Measurements from ENCODE around the gene CHID1.

CHID1 gene

DNA sequence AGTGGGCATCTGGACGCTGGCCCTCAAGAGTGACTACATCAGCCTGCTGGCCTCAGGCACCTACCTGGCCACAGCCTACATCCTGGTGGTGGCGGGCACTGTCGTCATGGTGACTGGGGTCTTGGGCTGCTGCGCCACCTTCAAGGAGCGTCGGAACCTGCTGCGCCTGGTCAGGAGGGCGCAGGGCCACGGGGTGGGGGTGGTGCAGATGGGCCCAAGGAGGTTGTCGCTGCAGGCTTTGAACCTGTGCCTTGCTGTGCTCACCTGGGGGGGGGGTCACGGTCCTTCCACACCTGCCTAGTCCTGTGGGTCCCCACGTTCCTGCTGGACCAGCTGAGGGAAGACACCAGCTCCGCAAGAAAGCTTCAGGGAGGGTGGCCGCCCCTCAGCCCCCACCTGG, 74.3 kb downstream of the CHID1 start:
- no peak for DNase-seq (ENCODE audit: low spot score)

DNA sequence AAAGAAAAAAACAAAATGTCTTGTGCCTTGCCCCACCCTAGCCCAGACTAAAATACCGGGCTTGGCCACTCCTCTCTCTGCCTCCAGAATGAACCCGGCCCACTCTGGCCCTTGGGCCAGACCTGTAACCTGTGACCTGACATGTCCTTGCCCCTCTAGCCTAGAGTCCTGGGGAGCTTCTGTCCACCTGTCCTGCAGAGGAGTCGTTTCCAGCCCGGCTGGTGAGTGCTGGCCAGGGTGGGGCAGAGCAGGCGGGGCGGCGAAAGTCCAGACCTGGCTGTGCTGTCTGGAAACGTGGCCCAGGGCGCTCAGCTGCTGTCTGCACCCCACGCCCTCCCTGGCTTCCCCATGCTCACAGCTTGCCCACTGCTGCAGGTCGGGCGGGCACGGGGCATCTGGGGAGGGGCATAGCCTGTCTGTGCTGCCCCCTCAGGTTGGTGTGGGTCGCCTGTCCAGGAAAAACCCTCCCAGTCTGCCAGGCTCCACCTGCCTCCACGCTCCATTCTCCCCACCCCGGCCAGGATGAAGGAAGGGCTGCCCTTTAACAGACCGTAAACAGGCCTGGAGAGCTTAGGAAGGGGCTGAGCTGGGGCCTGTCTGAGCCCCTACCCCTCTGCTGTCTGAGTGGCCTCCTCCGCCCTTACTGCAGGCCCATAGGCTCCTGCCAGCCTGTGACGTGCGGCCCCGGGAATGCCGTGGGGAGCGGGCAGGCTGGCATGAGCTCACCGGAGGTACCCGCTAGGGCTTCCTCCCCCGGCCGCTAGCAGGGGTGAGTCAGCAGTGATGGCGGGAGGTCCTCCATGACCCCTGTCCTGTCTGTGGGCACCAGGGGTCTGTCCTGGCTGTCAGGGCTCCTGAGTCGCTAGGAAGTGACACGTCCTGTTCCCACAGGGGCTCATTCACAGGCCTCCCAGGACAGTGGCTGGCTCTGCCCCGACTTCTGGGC, 76.0 kb downstream of the CHID1 start:
- DNase-seq (ENCODE audit: low spot score): no peak

DNA sequence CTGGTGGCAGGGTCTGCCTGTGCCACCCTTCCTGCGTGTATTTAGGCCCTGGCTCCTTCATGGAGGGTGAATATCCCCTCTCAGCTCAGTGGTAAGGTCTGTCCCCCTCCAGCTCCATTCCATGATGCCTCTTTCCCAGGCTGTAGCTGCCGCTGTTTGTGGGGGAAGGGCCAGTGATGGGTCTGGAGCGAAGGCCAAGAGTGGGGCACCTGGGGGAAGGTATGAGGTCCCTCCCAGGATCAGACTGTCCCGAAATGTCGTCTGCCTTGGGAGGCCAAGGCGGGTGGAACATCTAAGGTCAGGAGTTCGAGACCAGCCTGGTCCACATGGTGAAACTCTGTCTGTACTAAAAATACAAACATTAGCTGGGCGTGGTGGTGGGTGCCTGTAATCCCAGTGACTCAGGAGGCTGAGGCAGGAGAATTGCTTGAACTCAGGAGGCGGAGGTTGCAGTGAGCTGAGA, 76.7 kb downstream of the CHID1 start:
- no peak for DNase-seq (ENCODE audit: low spot score)

DNA sequence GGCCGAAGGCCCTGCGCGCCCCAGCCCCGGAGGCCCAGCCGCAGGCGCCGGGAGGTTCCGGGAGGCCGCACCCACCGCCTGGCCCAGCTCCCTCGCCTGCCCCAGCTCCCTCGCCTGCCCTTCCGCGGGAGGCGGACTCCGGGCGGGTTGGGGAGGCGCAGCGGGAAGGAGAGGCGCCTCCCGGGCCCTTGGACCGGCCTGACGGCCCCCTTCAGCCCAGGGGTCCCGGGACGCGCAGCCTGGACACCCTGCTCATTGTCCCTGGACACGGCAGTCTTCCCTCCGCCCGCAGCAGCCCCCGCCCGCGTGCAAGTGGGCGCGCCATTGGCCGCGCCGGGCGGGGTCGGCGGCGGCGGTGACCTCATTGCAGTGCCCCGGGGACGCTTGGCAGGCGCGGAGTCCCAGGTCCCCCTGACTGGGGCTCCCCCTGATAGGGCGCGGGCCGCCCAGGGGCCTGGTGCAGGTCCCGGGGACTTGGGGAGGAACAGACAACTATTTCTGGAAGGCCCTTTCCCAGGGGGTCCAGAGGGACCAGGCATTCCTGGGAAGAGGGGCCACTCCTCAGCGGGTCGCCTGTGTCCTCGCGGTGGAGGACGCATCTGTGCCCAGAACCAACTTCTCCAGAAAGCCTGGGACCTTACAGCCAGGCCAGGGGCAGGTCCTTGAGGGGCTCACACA, 77.4 kb downstream of the CHID1 start:
- no peak for DNase-seq (ENCODE audit: low spot score)

DNA sequence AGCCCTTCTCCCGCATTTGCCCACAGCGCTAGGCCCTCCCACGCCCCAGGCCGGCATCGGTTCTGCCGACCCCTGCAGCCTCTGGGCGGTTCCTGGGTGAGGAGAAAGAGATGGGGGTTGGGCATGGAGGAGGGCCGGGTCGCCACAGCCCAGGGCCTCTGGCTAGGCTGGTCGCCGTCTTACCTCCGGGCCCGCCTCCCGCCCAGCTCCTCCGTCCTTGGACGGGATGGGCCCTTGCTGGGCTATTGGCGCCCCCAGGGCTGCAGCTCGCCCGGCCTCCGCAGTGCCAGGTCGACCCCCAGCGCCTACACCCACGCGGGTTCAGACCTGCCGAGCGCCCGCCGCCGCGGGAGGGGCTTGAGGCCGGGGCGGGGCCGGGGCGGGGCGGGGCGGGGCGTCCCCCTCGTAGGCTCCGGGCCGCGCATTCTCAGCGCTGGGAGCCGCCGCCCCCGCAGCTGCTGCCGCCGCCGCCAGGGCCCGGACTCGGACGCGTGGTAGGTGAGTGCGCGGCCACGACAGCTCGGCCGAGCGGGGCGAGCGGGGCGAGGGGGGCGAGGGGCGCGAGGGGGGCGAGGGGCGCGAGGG, 78.0 kb downstream of the CHID1 start, which contains the start of gene CD151:
Gene CD151 (plus strand): TSS at position 424 of the 585 bp plus-strand sequence. CDS start 3,118 bp downstream, outside the sequence.
- no peak for DNase-seq (ENCODE audit: low spot score)

DNA sequence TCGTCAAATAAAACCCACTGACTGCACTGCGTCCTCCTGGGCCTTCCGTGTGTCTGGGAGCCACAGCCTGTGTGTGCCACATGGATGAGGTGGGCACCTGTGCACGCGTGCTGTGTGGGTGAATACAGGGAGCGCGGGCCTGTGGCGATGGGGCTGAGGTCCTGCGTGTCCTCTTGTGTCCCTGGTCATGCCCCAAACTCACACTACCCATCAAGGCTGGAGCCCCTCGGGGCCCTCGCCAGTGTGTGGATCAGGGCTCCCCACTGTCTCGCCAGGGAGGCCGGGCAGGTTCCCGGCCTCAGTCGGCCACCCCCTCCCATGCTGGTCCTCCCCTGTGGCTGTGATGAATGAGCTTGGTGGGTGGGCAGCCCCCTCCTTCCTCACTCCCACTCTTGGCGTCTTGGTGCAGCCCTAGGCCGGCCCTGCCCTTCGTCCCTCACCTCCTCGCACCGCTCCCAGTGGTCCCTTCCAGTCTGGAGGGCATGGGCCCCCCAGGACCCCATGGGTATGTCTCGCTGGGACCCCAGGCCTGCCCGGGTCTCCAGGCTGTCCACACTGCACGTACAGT, 78.6 kb downstream of the CHID1 start:
- no peak for DNase-seq (ENCODE audit: low spot score)

DNA sequence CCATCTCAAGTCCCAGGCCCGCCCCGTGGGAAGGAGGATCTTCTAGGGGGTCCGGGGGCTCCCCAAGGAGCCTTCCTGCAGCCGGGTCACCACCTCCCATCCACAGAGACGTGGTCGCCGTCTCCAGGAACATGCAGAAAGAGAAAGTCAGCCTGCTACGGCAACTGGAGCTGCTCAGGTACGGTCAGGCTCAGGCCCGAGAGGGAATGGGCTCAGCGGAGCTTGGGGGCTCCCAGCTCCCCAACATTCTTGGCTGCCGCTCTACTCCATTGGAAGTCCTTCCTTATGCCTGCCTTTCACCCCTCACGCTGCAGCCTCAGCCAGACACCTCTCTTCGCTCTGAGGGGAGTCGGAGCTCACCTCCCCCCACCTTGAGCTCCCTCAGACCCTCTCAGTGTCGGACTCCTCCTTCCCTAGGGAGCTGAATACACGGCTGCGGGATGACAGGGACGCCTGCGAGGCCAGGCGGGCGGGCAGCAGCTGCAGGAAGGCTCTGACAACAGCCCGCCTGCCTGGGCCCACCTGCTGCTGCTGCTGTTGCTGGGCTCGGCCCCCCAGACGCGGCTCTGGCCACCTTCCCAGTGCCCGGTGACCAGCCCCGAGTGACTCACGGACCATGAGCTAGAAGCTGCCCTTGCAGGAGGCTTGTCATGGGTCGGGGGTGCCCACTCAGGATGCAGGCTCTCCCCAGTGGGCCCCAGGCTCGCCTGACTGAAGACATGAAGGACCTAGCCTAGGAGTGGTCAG, 79.3 kb downstream of the CHID1 start:
- DNase-seq (ENCODE audit: low spot score): no peak

DNA sequence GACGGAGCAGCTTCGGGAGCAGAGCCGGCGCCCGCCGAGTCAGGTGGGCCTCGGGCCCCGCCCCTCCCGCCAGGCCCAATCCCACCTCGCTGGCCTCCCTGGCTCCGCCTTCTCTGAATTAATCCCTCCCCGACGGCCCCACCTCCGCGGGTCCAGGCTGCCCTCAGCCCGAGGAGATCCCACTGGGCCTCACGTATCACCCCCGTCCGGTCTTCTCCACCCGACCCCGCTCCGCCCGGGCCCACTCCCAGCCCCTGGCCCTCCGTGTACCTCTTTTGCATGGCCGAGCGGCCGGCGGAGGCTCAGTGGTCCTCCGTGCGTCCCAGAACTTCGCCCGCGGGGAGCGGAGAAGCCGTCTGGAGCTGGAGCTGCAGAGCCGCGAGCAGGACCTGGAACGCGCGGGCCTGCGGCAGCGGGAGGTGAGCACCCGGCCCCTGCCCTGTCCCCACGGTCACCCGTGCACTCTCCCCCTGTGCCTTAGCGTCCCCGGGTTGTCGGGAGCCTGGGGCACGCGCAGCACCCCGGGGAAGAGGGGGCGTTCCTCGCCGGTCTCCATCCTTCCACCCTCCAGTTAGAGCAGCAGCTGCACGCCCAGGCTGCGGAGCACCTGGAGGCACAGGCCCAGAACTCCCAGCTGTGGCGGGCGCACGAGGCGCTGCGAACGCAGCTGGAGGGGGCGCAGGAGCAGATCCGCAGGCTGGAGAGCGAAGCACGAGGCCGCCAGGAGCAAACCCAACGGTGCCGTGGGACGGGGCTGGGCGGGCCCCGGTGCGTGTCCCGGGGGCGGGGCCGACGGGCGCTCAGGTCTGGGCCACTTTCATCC, 80.1 kb downstream of the CHID1 start:
- no peak for DNase-seq (ENCODE audit: low spot score)

DNA sequence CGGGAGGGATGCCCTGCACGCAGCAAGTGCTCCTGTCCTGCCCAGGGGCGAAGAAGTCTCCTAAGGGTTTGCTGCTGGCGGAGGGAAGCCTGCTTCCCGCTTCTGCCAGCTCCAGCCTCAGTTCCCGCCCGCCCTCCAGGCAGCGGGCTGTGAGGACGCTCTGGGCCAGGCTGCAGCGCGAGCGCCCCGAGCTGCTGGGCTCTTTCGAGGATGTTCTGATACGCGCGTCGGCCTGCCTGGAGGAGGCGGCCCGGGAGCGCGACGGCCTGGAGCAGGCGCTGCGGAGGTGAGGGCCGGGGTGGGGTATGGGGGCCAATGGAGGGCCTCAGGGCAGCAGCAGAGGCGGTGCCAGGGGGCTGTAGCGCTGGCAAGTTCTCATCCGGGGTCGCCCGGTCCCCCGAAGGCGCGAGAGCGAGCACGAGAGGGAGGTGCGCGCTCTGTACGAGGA, 80.7 kb downstream of the CHID1 start:
- DNase-seq (ENCODE audit: low spot score): no peak

DNA sequence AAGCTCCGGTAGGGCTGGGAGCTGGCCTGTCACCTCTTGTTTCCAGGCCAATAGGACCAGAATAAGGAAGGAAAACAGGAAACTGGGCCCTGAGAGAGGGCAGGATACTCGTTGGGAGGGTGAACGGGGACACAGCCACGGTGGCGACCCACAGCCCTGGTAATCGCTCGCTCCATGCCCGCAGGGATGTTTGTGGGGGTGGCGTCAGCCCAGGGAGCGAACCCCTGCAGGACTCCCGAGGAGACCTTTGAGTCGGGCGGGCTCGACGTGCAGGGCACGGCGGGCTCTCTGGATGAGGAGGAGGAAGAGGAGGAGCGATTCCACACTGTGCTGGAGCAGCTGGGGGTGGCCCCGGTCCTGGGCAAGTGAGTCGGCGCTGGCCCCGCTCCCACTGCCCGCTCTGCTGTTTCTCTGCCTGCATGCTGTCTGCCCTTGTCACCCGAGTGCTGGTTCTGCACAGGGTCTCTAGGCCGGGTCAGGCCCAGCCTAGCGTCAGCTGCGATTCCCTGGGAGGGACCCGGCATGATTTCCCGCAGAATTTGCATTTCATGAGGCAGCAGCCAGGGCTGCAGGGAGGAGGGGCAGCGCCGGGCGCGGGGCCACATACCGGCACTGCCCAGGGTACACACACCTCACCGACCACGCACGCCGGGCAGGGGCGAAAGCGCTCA, 81.3 kb downstream of the CHID1 start:
- DNase-seq (ENCODE audit: low spot score): no peak

DNA sequence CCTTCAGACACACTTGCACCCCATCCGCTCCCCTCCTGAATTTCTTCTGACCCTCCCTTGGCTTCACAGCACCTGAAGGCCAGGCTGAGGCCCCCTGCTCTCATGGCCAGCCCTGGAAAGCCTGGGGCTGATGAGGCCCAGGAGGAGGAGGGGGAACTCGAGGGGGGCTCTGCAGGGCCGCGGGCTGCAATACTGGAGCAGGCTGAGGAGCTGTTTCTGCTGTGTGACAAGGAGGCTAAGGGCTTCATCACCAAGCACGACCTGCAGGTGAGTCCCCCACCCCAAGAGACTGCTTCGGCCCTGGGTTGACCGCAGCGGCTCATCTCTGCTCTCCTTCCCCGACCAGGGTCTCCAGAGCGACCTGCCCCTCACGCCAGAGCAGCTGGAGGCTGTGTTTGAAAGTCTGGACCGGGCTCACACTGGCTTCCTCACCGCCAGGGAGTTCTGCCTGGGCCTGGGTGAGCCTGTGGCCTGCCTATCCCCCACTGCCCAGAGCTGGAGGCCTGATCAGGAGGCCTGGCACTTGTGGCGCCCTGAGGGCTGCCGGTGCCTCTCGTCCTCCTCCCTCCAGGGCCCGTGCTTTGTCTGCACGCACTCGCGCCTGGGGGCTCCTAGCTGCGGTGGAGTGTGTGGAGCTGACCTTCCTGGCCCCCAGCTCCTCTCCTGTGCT, 82.0 kb downstream of the CHID1 start:
- no peak for DNase-seq (ENCODE audit: low spot score)

DNA sequence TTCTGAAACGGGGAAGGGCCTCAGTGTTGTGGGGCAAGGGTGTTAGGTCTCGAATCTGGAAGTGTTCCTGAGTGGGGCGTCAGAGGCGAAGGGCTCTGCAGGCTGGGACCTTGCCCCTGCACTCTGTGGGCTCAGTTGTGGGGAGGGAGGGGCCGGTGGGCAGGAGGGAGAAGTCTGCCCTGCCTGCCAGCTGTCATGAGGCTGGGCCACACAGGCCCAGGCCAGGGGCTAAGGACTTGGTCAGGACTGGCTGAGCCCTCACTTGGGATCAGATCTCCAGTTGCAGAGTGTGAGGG, 82.8 kb downstream of the CHID1 start, which contains the start of gene CRACR2B:
Gene CRACR2B (plus strand): TSS at position 23 of the 296 bp plus-strand sequence. CDS start 689 bp downstream, outside the sequence.
- no peak for DNase-seq (ENCODE audit: low spot score)

DNA sequence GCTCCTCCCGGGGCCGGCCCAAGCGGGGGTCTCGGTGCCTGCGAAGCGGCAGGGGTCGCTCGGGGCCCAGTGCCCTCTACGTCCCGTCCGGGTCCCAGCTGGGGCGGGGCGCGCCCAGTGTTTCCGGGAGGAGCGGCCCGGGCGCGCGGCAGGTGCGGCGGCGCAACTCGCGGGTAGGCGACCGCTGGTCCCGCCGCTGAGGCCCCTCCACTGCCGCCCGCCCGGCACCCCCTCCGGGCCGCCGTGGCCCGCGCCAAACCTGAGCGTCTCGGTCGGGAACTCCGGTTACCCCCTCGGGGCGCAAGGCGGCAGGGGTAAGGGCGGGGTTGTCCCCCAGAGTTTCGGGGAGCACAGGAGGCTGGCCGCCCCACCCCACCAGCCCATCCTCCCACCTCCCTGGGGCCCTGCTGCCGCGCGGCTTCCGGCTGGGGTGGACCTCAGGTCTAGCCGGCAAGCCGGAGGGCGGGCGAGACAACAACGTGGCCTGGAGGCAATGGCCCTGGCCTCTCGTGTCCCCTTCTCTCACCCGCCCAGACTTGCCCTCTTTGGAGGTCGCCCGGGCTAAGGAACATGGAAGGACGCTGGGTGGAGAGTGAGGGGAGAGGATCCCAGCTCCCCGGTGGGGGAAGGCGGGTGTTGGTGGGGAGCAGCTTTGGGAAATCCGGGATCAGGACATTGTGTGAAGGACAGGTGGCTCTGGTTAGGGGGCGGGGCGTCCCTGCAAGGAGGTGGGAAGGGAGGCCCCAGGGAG, 83.3 kb downstream of the CHID1 start:
- no peak for DNase-seq (ENCODE audit: low spot score)

DNA sequence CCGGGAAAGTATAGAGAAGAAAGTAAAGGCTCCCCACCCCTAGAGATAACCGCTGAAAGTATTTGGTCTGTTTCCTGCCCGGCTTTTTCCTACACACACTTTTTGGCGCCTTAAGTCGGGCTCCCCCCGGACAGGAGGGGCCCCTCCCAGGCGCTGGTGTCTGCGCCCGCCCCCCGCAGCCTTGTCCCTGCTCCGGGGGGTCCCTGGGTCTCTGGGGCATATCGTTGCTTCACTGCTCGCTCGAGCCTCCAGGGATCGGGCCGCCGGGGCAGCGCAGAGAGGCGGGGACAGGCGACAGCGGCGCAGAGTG, 83.8 kb downstream of the CHID1 start:
- DNase-seq (ENCODE audit: low spot score): no peak

DNA sequence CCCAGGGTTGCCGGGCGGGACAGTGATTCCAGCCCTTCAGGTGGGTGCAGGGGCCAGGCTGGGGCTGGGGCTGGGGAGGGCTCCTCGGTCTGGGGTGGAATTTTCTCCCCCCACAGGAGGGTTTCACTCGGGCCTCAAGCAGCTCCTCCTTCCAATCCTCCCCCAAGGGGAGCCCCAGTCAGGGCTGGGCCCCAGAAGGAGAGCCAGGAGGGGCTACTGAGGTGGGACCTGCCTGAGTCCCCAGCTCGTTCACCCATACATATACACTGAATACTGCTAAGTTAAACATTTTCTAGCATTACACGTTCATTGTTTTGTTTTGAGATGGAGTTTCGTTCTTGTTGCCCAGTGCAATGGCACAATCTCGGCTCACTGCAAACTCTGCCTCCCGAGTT, 84.4 kb downstream of the CHID1 start:
- no peak for DNase-seq (ENCODE audit: low spot score)

DNA sequence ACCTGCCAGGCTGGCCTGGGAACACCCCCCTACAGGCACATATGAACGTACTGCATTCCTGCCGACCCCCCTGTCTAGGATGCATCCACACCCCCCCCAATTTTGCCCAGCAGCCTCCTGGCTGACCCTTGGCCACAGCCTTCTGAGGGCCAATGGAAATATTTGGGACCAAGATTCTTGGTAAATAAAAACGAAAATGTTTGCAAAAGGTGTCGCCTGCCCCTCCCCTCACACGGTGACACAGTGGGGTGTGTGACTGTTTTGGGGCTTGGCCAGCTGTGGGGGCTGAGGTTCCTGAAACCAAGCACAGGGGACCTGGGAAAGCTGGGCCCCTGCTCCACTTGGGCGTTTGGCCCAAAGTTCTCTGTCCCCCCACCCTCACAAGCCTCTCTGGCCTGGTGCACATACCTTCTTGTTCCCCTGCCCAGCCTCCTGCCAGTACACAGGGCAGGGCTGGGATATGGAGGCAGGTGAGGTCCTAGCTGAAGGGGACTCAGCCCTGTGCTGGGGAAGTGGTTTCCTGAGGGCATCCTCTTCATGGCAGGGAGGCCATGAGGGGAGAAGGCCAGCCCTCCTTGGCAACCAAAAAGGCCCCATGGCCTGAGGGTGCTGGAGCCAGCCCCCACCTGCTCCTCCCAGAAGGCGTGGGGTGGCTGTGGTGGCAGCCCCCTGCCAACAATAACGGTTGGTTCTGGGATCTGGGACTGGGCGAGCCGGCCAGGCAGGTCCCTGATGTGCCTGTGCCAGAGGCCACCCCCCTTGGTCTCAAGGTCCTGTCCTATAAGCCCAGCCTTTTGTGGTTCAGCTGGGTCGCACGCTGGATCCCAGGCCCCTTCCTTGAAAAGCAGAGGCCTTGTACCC, 85.0 kb downstream of the CHID1 start:
- no peak for DNase-seq (ENCODE audit: low spot score)

DNA sequence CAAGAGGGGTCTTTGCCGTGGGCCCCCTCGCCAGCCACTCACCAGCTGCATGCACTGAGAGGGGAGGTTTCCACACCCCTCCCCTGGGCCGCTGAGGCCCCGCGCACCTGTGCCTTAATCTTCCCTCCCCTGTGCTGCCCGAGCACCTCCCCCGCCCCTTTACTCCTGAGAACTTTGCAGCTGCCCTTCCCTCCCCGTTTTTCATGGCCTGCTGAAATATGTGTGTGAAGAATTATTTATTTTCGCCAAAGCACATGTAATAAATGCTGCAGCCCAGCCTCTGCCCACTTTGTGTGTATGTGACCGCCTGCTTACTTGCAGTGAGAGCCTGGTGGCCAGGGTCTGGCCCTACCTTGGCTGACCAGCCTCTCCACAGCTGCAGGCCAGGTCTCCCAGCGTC, 85.7 kb downstream of the CHID1 start:
- no peak for DNase-seq (ENCODE audit: low spot score)

DNA sequence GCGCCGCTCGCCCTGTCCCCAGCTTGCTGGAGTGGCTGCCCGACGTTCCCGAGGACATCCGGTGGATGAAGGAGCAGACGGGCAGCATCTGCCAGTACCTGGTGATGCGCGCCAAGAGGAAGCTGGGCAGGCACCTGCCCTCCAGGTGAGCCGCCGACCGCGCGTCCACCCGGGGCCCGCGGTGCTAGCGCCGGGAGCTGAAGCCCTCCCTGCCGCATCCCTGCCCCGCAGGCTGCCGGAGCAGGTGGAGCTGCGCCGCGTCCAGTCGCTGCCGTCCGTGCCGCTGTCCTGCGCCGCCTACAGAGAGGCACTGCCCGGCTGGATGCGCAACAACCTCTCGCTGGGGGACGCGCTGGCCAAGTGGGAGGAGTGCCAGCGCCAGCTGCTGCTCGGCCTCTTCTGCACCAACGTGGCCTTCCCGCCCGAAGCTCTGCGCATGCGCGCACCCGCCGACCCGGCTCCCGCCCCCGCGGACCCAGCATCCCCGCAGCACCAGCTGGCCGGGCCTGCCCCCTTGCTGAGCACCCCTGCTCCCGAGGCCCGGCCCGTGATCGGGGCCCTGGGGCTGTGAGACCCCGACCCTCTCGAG, 86.2 kb downstream of the CHID1 start:
- DNase-seq (ENCODE audit: low spot score): no peak
